8988T (cell line): ENCODE measurements around the gene ELOVL6.
"Not testable (repeated sequence)": the region's sequence is repeated elsewhere in the genome, so short reads cannot be mapped to it uniquely, and the experiment has no call there.

Source experiments
- DNase-seq: peaks from one replicate; pipeline ENCODE4 v3.0.0; 2011

The ELOVL6 gene

GRCh38 chr4:110064934-110065333, 133.5 kb downstream of the ELOVL6 start:
- no peak for DNase-seq

DNA sequence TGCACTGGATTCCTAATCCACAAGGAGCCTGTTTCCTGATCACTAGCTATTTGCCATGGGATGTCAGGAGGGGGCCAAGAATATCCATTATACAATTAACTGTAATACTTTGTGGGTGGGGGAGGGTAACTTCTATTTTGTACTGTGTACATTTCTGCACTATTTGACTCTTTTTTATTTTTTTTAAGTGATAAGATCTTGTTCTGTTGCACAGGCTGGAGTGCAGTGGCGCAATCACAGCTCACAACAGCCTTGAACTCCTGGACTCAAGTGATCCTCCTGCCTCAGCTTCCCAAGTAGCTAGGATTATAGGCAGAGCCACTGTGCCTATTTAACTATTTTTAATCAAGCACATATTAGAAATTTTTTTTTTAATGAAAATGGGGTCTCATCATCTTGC, 134.1 kb downstream of the ELOVL6 start:
- DNase-seq = no peak

DNA sequence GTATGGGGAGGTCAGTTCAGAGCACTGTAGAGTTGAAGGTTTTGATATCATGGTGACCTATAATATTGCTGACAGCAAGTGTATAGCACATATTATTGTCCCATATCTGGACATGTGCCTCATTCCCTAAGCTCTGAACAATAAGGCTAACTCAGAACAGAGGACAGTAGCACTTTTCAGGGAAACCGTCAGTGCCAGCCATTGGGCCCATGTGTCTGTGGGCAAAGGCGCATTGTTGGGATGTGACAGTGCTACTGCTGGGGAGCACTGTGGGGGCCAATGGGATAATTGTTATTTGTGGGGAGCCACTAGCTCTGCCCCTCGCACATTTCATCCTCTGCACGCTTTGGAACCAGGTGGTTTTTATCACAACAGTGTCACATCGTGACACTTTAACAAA, 136.2 kb downstream of the ELOVL6 start:
- no peak for DNase-seq

DNA sequence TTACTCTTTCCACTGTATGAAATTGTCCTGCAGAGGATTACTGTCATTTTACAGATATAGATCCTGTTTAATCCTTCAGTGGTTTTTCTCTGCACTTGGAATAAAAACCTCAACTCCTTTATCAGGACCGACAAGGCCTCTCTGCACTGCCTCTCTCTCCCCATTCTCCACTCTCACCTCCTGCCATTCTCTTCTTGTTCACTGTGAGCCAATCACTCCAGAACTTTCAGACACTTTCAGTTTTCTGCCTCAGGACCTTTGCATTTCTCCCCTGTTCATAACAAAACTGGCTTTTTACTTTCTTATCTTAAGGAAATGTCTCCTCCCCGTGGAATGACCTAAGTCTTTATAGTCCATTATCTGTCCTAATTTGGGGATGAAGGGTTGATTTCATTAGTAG, 137.3 kb downstream of the ELOVL6 start:
- no peak for DNase-seq

GRCh38 chr4:110059556-110060191, 138.7 kb downstream of the ELOVL6 start:
- DNase-seq = no peak

GRCh38 chr4:110058677-110059076, 139.7 kb downstream of the ELOVL6 start:
- DNase-seq = no peak

GRCh38 chr4:110055158-110055768, 143.2 kb downstream of the ELOVL6 start:
- DNase-seq = no peak

GRCh38 chr4:110049951-110050925, 148.2 kb downstream of the ELOVL6 start:
- DNase-seq = no peak

GRCh38 chr4:110046588-110047049, 151.8 kb downstream of the ELOVL6 start:
- no peak for DNase-seq

DNA sequence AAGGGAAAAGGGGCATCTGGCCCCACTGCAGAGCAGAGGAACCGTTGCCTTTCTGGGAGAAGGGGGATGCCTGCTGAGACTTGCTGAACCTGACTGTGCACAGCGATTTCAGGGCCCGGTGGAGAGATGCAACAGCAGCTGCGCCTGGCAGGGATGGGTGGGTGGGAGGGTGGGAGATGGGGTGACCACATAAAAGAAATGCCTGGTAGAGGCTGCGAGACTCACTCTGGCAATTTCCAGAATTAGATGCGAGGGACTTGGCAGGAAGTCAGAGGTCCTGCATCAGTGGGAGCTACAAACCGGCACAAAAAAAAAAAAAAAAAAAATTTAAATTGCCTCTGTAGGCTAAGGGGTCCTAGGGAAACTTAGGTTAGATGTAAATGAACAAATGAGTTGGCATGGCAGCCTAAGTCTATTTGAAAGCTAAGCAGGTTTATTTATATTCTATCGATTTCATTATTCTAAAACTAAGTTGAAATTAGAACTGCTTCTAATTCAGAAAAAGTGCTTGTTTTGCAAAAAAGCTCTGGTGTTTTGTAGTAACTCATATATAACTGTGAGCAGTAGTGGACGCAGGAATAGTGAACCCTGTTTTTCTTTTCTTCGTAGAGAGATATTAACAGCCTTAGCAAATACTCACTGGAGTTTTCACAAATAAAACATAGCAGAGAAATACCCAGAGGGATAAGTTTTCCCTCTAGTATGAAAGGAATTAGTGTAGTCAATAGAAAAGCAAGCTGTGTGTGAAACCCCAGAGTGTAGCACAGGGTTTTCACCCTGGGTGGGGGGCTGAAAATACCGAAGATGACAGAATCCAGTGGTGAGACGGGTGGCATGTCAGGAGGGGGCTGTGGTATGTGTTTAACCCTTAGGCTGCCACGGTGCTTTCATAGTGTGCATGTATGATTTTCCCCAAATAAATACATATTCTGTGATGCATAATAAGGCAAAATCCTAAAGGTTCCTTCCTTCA, 155.6 kb downstream of the ELOVL6 start:
- no peak for DNase-seq

- DNase-seq = no peak
Measured at GRCh38 chr4:110041735-110042134, 156.7 kb downstream of the ELOVL6 start.

GRCh38 chr4:110039164-110039563, 159.3 kb downstream of the ELOVL6 start:
- not testable (repeated sequence) for DNase-seq

GRCh38 chr4:110034026-110034393, 164.4 kb downstream of the ELOVL6 start:
- no peak for DNase-seq

DNA sequence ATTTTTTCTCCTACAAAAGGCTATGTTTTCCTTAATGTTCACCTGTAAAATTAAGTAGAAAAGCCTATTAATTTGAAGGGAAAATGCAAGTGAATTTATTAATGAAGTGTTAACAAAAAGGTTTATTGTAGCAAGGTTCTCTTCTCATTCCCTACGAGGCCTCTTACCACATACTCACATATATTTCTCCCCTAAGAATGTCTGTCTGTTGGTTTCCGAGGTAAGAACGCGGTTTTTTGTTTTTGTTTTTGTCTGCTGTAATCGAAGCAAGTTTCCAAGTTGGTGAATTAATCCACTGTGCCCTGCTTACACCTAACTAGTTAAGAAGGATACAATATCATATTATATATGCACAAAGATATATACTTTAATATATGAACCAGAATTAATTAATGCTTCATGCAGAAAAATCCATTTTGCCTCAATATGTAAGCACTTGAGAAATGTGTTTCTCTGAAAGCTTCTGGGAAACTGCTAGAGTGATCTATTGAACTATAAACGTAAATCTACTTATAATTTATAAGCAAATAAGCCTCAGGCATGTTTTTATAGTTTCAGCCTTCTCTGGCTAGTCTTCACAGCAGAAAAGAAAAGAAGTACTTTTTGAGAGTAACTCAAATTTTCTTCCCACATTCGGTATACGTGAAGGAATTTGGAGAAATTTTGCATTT, 164.9 kb downstream of the ELOVL6 start:
- DNase-seq = no peak

GRCh38 chr4:110032603-110033002, 165.8 kb downstream of the ELOVL6 start:
- no peak for DNase-seq

- DNase-seq = no peak
Measured at GRCh38 chr4:110025718-110026117, 172.7 kb downstream of the ELOVL6 start.

DNA sequence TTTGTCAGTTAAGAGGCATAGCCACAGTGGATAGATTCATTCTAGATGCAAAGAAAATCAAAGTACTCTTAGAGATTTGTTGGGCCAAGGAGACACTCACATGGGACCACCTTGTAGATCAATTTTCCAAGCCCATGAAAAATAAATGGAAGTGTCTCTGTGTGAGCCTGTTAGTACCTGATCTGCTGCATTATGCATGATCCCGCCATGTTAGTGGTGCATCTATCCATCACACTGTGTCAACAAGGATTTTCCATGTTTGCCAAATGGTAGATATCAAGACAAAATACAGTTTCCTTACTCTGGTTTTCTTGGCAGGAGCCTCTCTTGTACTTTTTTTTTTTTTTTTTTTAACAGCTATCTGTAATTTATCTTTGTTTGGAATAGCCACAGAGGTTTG, 173.4 kb downstream of the ELOVL6 start:
- DNase-seq = no peak

- no peak for DNase-seq
Measured at GRCh38 chr4:110022457-110022856, 176.0 kb downstream of the ELOVL6 start.

- no peak for DNase-seq
Measured at GRCh38 chr4:110020646-110021443, 177.6 kb downstream of the ELOVL6 start.

DNA sequence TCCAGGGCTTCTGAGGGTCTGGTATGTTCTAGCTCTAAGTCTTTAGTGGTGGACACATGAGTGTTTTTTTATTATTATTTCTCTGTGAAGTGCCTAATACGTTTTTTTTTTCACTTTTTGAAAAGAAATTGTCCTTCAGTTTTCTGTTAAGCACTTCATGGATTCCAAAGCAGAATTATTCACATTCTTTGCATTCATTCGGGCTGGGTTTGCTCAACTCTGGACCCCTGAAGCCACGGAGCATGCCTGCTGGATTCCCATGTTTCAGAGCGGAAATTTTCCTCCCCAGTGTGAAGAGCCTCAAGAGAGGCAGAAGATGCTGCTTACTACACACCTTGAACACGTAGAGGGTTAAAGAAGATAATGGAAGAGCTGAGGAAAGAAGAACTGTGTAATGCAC, 178.3 kb downstream of the ELOVL6 start:
- no peak for DNase-seq

GRCh38 chr4:110019153-110019552, 179.3 kb downstream of the ELOVL6 start:
- DNase-seq = no peak
